Testis (tissue), 2 donors: Measurements from ENCODE around the gene KAT14.

Experiments
- POLR2A ChIP-seq: fragments of 450-650 bp; IDR thresholded peaks from one replicate; pipeline ENCODE4 v1.6.1; 2017; ENCODE audit warnings: antibody characterized with exemption, mild to moderate bottlenecking, moderate library complexity
- TF ChIP-seq, protein P1 (sequence below), 3 experiments: fragments of 450-650 bp in 2 of 3; fragments of 200-600 bp in 1 of 3; sonication (generic) in 1 of 3; IDR thresholded peaks; one replicate each; pipeline ENCODE4 v1.5.1; 2016 to 2019; ENCODE audit warnings: antibody characterized with exemption in 3 of 3, mild to moderate bottlenecking in 2 of 3, moderate library complexity in 1 of 3

DNA sequence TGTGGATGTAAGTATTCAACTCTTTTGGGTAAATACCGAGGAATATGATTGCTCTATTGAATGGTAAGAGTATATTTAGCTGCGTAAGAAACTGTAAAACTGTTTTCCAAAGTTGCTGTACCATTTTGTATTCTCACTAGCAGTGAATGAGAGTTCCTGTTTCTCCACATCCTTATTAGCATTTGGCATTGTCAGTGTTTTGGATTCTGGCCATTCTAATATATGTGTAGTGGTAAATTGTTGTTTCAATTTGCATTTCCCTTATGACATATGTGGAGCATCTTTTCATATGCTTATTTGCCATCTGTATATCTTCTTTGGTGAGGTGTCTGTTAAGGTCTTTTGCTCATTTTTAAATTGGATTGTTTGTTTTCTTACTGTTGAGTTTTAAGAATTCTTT is 29.3 kb upstream of the KAT14 start:
- TF ChIP-seq, protein P1, sequence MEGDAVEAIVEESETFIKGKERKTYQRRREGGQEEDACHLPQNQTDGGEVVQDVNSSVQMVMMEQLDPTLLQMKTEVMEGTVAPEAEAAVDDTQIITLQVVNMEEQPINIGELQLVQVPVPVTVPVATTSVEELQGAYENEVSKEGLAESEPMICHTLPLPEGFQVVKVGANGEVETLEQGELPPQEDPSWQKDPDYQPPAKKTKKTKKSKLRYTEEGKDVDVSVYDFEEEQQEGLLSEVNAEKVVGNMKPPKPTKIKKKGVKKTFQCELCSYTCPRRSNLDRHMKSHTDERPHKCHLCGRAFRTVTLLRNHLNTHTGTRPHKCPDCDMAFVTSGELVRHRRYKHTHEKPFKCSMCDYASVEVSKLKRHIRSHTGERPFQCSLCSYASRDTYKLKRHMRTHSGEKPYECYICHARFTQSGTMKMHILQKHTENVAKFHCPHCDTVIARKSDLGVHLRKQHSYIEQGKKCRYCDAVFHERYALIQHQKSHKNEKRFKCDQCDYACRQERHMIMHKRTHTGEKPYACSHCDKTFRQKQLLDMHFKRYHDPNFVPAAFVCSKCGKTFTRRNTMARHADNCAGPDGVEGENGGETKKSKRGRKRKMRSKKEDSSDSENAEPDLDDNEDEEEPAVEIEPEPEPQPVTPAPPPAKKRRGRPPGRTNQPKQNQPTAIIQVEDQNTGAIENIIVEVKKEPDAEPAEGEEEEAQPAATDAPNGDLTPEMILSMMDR (IDR thresholded peaks at IDR 0.05): no peak
- no peak for TF ChIP-seq POLR2A
